MCF 10A (cell line): ENCODE measurements around the gene NHLRC4. TPM values are rescaled to one million over a fixed set of nuclear protein-coding genes. Genes with fewer than 3 reads are reported as not detected.

ENCODE experiments used
- BruUV-seq: library from RNA; stranded (reverse); fragments of 400-500 nt; replicated peaks from 2 replicates; lab custom pipeline; 2021; lab: Mats Ljungman, UMichigan
- CTCF ChIA-PET: fragments of 300-600 bp; sonication (Branson Sonifier 250); formaldehyde crosslinking; extraction: SDS; loops from one replicate; lab custom pipeline; 2021; ENCODE audit warnings: antibody characterized with exemption, inconsistent platforms; lab: Yijun Ruan, JAX
- POLR2A ChIA-PET: fragments of 300-600, 350-650 bp; sonication (Branson Sonifier 250); formaldehyde crosslinking; extraction: SDS; loops from one replicate; lab custom pipeline; 2020; ENCODE audit warnings: antibody characterized with exemption, inconsistent platforms; lab: Yijun Ruan, JAX
- DNase-seq: peaks from one replicate; pipeline ENCODE4 v3.0.0-alpha.2; 2018; ENCODE audit not compliant: unreplicated experiment
- H3K27ac Mint-ChIP-seq: one replicate; pipeline ENCODE4 v1.8.0; 2022; ENCODE audit warnings: mild to moderate bottlenecking, low read depth, mixed read lengths; ENCODE audit not compliant: unreplicated experiment
- H3K27me3 Mint-ChIP-seq: one replicate; pipeline ENCODE4 v1.8.0; 2022; ENCODE audit warnings: mixed read lengths; ENCODE audit not compliant: insufficient read depth, unreplicated experiment
- H3K36me3 Mint-ChIP-seq: one replicate; pipeline ENCODE4 v1.8.0; 2022; ENCODE audit warnings: mild to moderate bottlenecking, moderate library complexity, mixed read lengths; ENCODE audit not compliant: insufficient read depth, unreplicated experiment
- H3K4me1 Mint-ChIP-seq: one replicate; pipeline ENCODE4 v1.8.0; 2022; ENCODE audit warnings: mixed read lengths; ENCODE audit not compliant: insufficient read depth, unreplicated experiment
- H3K4me3 Mint-ChIP-seq: one replicate; pipeline ENCODE4 v1.8.0; 2022; ENCODE audit warnings: mild to moderate bottlenecking, moderate library complexity, mixed read lengths; ENCODE audit not compliant: unreplicated experiment
- H3K9me3 Mint-ChIP-seq: one replicate; pipeline ENCODE4 v1.8.0; 2022; ENCODE audit warnings: mixed read lengths; ENCODE audit not compliant: unreplicated experiment
- intact Hi-C: fragments of 100-400 bp; cut with micrococcal nuclease; formaldehyde crosslinking; loops from 2 replicates; pipeline ENCODE4 v1.14.1; 2022
- total RNA-seq: library from RNA; stranded (reverse); gene quantifications from 2 replicates; pipeline ENCODE4 v1.2.3, GENCODE V29; 2022
- TF ChIP-seq, protein P1 (sequence below): fragments of 200-600 bp; IDR thresholded peaks from one replicate; pipeline ENCODE4 v1.8.0; 2022; ENCODE audit warnings: antibody characterized with exemption, mild to moderate bottlenecking; ENCODE audit not compliant: unreplicated experiment

Gene NHLRC4
- total RNA-seq, 1 experiment from 2014 or later, result not detected

DNA sequence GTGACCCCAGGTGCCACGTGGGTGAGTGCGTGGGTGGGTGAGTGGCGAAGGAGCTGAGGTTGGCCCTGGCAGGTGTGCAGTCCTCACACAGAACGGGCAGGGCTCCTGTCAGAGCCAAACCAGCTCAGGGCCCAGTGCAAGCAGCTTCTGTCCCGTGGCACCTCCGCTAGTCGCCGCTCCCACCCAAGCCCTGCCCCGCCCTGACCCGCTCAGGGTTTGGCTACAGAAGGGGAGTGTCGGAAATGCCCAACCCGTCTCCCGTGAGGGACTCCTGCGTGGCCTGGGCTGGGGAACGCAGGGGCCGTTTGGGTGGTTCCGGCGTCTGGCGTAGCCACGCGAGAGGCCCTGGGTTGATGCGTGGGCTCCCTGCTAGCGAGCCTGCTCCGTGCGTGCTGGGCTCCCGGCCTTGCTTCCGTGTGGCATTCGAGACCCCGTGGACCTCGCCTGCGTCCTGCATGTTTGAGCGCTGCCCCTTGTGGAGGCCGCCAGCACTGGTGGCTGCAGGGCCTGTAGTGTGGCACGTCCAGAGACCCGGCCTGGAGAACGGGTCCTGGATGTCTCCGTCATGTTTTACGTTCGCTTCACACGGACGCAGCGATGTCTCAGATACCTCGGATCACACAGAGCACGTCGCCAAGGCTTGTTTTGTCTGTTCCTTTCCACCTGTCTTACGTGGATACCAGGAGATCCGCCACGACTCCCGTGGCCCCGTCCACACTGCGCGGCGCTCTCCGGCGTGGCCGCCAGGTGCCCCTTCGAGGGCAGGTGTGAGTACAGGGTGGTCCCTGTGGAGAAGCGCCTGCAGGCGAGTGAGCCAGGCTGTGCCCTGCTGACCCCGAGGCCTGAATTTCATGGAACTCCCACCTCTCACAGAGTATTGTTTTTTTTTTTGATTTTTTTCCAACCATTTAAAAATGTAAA, 29.1 kb upstream of the NHLRC4 start:
- TF ChIP-seq, protein P1, sequence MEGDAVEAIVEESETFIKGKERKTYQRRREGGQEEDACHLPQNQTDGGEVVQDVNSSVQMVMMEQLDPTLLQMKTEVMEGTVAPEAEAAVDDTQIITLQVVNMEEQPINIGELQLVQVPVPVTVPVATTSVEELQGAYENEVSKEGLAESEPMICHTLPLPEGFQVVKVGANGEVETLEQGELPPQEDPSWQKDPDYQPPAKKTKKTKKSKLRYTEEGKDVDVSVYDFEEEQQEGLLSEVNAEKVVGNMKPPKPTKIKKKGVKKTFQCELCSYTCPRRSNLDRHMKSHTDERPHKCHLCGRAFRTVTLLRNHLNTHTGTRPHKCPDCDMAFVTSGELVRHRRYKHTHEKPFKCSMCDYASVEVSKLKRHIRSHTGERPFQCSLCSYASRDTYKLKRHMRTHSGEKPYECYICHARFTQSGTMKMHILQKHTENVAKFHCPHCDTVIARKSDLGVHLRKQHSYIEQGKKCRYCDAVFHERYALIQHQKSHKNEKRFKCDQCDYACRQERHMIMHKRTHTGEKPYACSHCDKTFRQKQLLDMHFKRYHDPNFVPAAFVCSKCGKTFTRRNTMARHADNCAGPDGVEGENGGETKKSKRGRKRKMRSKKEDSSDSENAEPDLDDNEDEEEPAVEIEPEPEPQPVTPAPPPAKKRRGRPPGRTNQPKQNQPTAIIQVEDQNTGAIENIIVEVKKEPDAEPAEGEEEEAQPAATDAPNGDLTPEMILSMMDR, result no peak
- no peak overlapping the region for H3K27ac Mint-ChIP-seq
- intact Hi-C loops, result no loop called here
- H3K4me3 Mint-ChIP-seq, result no peak overlapping the region
- H3K9me3 Mint-ChIP-seq, result no peaks in the 10 kb centered on the region
- no peaks in the 10 kb centered on the region for H3K4me1 Mint-ChIP-seq
- POLR2A ChIA-PET, result interaction anchor here (1.4 kb wide), 1 partner anchor 10 kb away, joined by 5 read pairs; the partner anchor contains the start of gene CAPN15
- BruUV-seq, result no TSS peak
- CTCF ChIA-PET, result interaction anchor here (0.9 to 1.0 kb wide), 2 partner anchors 11 to 33 kb away, joined by 3 read pairs; no protein-coding TSS in a partner anchor
- no peaks in the 10 kb centered on the region for H3K27me3 Mint-ChIP-seq
- peaks cover 36% of the 10 kb centered on the region for H3K36me3 Mint-ChIP-seq
- DNase-seq, result no peak

DNA sequence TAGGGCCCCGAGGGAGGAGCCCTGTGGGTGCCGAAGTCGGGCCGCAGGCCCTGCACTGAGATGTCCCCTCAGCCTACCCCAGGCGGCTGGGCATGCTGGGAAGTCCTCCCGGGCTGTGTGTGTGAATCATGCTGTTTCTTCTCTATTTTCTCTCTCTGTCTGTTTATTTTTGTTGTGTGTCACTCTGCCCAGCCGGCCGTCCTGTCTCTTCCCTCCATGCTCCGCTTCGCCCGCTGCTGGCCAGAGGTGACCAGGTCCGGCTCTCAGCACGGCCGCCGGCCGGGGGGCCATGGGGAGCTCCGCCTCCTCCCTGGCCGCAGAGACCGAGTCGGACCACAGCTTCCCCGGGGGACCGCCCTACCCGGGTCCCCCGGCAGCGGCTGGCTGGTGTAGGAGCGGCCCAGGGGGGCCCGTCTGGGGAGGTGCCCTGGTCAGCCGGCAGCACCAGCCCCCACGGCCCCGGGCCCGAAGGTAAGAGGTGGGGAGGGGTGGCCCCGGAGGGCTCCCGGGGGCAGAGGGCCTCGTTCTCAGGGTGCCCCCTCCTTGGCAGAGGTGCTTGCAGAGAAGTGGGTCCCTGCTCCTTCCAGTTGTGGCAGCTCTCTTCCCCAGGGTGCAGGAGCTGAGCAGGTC, 26.8 kb upstream of the NHLRC4 start:
- Mint-ChIP-seq H3K9me3 (no peaks in the 10 kb centered on the region), H3K27ac (no peak overlapping the region), H3K4me1 (no peaks in the 10 kb centered on the region), H3K4me3 (no peak overlapping the region), H3K36me3 (peaks cover 31% of the 10 kb centered on the region), H3K27me3 (no peaks in the 10 kb centered on the region)
- POLR2A ChIA-PET, result interaction anchor here (1.2 kb wide), 1 partner anchor 13 kb away, joined by 4 read pairs; the partner anchor contains the start of gene CAPN15
- CTCF ChIA-PET, result interaction anchor here (0.9 kb wide), 1 partner anchor 13 kb away, joined by 3 read pairs; the partner anchor contains the start of gene CAPN15
- TF ChIP-seq, protein P1, result no peak
- DNase-seq, result no peak
- no TSS peak for BruUV-seq
- intact Hi-C loops, result no loop called here

DNA sequence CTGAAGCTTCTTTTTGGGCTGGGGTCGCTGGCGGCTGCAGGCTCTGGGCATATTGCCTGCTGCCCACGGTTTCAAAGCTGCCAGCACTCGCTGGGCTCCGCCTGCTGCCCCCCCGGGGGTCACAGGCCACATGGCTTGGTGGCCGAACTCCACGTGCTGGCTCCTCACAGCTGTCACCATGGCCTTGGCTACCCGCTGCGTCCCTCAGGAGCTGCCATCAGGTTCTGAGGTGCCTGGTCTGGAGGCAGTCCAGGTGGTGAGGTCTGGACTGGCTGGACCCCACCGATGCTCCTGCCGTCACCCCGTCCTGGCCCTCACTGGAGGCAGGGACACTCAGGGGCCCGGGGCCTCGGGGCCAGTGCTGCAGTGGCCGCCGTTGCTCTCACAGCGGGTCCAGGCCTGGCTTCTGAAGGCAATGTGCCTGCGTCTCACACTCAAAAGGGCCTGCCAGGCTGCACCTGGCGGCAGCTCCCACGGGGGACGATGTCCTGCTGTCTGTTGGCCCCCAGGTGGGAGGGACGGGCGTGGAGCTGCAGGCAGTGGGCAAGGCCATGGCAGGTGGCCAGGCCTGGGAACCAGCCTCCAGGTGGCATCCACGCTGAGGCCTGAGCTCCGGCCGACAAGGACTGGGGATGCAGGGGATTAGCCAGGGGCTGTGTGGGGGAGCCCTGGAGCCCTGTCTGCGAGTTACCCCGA, 26.0 kb upstream of the NHLRC4 start:
- Mint-ChIP-seq H3K27me3 (no peaks in the 10 kb centered on the region), H3K9me3 (no peaks in the 10 kb centered on the region), H3K27ac (no peak overlapping the region), H3K4me3 (no peak overlapping the region), H3K4me1 (no peaks in the 10 kb centered on the region), H3K36me3 (peaks cover 26% of the 10 kb centered on the region)
- intact Hi-C loops, result no loop called here
- TF ChIP-seq, protein P1, result no peak
- BruUV-seq, result no TSS peak
- CTCF ChIA-PET, result interaction anchor here (0.5 kb wide), 1 partner anchor 154 kb away, joined by 3 read pairs; no protein-coding TSS in a partner anchor
- POLR2A ChIA-PET, result interaction anchor here (0.9 kb wide), 1 partner anchor 13 kb away, joined by 5 read pairs; the partner anchor contains the start of gene CAPN15
- no peak for DNase-seq
